Kidney (tissue), 22 donors: ENCODE measurements around the gene NPAS1. TPM values are rescaled to one million over a fixed set of nuclear protein-coding genes. Genes with fewer than 3 reads are reported as not detected.

ENCODE experiments used
- DNase-seq, 5 donors: peaks; one replicate each; pipeline ENCODE4 v3.0.0-alpha.2; 2013 to 2020
- FAIRE-seq: peaks from 2 replicates; lab custom pipeline; 2012; peaks lifted over from hg19 to GRCh38; lab: Jason Lieb, UNC
- H3K27ac ChIP-seq, 2 donors: one replicate each; pipeline ENCODE4 v1.7.0; 2013; ENCODE audit warnings: low read depth in 2 of 2, low read length in 2 of 2, inconsistent platforms in 1 of 2
- H3K27me3 ChIP-seq: one replicate; pipeline ENCODE4 v1.7.1; 2013; ENCODE audit warnings: low read length, inconsistent platforms; ENCODE audit not compliant: control insufficient read depth, insufficient read depth
- H3K36me3 ChIP-seq, 3 donors: one replicate each; pipeline versions ENCODE4 v1.7.0 to v1.7.1; 2013; ENCODE audit warnings: low read length in 3 of 3, control low read depth in 1 of 3, inconsistent platforms in 1 of 3; ENCODE audit not compliant: insufficient read depth in 3 of 3, control insufficient read depth in 2 of 3
- H3K4me1 ChIP-seq, 3 donors: one replicate each; pipeline versions ENCODE4 v1.7.0 to v1.7.1; 2013; ENCODE audit warnings: low read length in 3 of 3, inconsistent platforms in 1 of 3, low read depth in 1 of 3; ENCODE audit not compliant: control insufficient read depth in 2 of 3, insufficient read depth in 2 of 3
- H3K4me3 ChIP-seq, 3 donors: one replicate each; pipeline versions ENCODE4 v1.7.0 to v1.8.1; 2013; ENCODE audit warnings: low read length in 3 of 3, control low read depth in 1 of 3, inconsistent platforms in 1 of 3
- H3K9ac ChIP-seq, 3 donors: one replicate each; pipeline versions ENCODE4 v1.7.0 to v1.7.1; 2013; ENCODE audit warnings: low read length in 3 of 3, control low read depth in 1 of 3, inconsistent platforms in 1 of 3
- H3K9me3 ChIP-seq, 3 donors: one replicate each; pipeline versions ENCODE4 v1.7.0 to v1.7.1; 2013; ENCODE audit warnings: low read length in 3 of 3, control low read depth in 1 of 3, inconsistent platforms in 1 of 3; ENCODE audit not compliant: control insufficient read depth in 2 of 3, insufficient read depth in 1 of 3
- CTCF ChIP-seq: IDR thresholded peaks from 3 replicates; pipeline ENCODE4 v1.5.1; 2012; ENCODE audit warnings: mild to moderate bottlenecking, moderate library complexity, borderline replicate concordance; ENCODE audit not compliant: insufficient read depth; ENCODE audit errors: extremely low read depth
- intact Hi-C: fragments of 100-400 bp; cut with DNase I; formaldehyde crosslinking; loops from one replicate; pipeline ENCODE4 v1.11.1; 2022
- long read RNA-seq, 10 donors: library from polyadenylated mRNA in 1 of 10; unstranded in 1 of 10; transcript quantifications; one replicate each; pipeline ENCODE4 v2.0.0 and lab custom pipeline, GENCODE V29; 2021 to 2026
- polyA plus RNA-seq: library from polyadenylated mRNA; stranded (reverse); fragments of 350-450 nt; fragmentation: Illumina TruSeq; extraction: RNeasy Lipid Tissue Mini Kit (QIAGEN cat#74804); gene quantifications from one replicate; pipeline ENCODE4 v1.2.3, GENCODE V29; 2014; ENCODE audit warnings: low read depth, low replicate concordance; ENCODE audit not compliant: insufficient read depth
- total RNA-seq: library from RNA; stranded (reverse); fragmentation: NEBNext Ultra II Directional; extraction: Animal tissue kit (Norgen Biotek cat#: 25700); gene quantifications from one replicate; pipeline ENCODE4 v1.2.1, GENCODE V29; 2021
- donor health status: control.
- donor health status: control.
- donor health status: control.
- donor health status: control.
- donor health status: control.
- donor health status: DM: yes; HTN: yes; CAD: no.
- donor health status: Normal renal cell carcinoma (clear cell type).

NPAS1 gene, protein sequence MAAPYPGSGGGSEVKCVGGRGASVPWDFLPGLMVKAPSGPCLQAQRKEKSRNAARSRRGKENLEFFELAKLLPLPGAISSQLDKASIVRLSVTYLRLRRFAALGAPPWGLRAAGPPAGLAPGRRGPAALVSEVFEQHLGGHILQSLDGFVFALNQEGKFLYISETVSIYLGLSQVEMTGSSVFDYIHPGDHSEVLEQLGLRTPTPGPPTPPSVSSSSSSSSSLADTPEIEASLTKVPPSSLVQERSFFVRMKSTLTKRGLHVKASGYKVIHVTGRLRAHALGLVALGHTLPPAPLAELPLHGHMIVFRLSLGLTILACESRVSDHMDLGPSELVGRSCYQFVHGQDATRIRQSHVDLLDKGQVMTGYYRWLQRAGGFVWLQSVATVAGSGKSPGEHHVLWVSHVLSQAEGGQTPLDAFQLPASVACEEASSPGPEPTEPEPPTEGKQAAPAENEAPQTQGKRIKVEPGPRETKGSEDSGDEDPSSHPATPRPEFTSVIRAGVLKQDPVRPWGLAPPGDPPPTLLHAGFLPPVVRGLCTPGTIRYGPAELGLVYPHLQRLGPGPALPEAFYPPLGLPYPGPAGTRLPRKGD
- total RNA-seq (0.38 TPM), polyA plus RNA-seq (1.7 TPM)
- long read RNA-seq, donor 1, partial matches to known transcripts, result 6 of 93 reads
- long read RNA-seq, donor 1, other reads (novel, unspliced or antisense), result 87 of 93 reads
- long read RNA-seq, donor 2, partial matches to known transcripts, result 58 of 58 reads
- long read RNA-seq, donor 2, other reads (novel, unspliced or antisense), result 0 of 58 reads
- long read RNA-seq, donor 3, partial matches to known transcripts, result 103 of 103 reads
- long read RNA-seq, donor 3, other reads (novel, unspliced or antisense), result 0 of 103 reads
- long read RNA-seq, donor 4, partial matches to known transcripts, result 109 of 109 reads
- long read RNA-seq, donor 4, other reads (novel, unspliced or antisense), result 0 of 109 reads
- long read RNA-seq, donor 5, result 0 reads
- long read RNA-seq, donor 6, result 0 reads
- long read RNA-seq, donor 7, partial matches to known transcripts, result 0 of 5 reads
- long read RNA-seq, donor 7, other reads (novel, unspliced or antisense), result 5 of 5 reads
- long read RNA-seq, donor 8, partial matches to known transcripts, result 115 of 122 reads
- long read RNA-seq, donor 8, other reads (novel, unspliced or antisense), result 6 of 122 reads
- long read RNA-seq, donor 9, partial matches to known transcripts, result 94 of 94 reads
- long read RNA-seq, donor 9, other reads (novel, unspliced or antisense), result 0 of 94 reads
- long read RNA-seq, donor 10, partial matches to known transcripts, result 140 of 141 reads
- long read RNA-seq, donor 10, other reads (novel, unspliced or antisense), result 0 of 141 reads

- Histone ChIP-seq H3K9me3 (no peaks in the 10 kb centered on the region), H3K27me3 (peaks cover 20% of the 10 kb centered on the region), H3K36me3 (no peaks in the 10 kb centered on the region), H3K4me1 (peaks cover 0 to 9% (median 0%) of the 10 kb centered on the region in 3 donors), H3K4me3 (no peak within 1 kb of the TSS), H3K27ac (no peak within 1 kb of the TSS), H3K9ac (no peak within 1 kb of the TSS)
- FAIRE-seq (no peak), DNase-seq (peak in 1 of 5 donors; percentile 26)
- intact Hi-C loops, result no loop called here
- TF ChIP-seq CTCF, result no peak
These were observed at the start of gene NPAS1 for GRCh38 chr19:47019431-47020041. Gene NPAS1 (plus strand): TSS chr19:47019837. CDS start chr19:47021048, 1,211 bp downstream.

DNA sequence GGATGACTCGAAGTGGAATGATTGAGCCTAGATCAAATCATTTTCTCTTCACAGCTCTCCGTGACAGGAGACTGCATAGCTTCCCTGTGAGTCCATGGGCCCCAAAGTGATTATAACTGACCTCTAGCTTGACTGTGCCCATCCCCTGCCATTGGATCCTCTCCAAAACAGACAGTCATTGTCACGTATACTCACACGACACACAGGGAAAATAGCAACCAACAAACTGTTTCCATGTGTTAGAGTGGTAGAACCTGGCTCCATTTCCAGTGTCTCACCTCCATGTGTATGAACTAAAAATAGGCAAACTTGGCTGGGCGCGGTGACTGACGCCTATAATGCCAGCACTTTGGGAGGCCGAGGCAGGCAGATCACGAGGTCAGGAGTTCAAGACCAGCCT, 48.8 kb upstream of the NPAS1 start:
- Histone ChIP-seq H3K27ac (no peak overlapping the region), H3K4me3 (no peak overlapping the region), H3K27me3 (no peaks in the 10 kb centered on the region), H3K4me1 (peaks cover 3 to 32% (median 29%) of the 10 kb centered on the region in 3 donors), H3K36me3 (peaks cover 0 to 4% (median 2%) of the 10 kb centered on the region in 3 donors), H3K9ac (no peak overlapping the region), H3K9me3 (no peaks in the 10 kb centered on the region)
- TF ChIP-seq CTCF, result no peak
- peak in 1 of 5 donors; percentile 23 for DNase-seq
- intact Hi-C loops, result no loop called here
- FAIRE-seq, result no peak

DNA sequence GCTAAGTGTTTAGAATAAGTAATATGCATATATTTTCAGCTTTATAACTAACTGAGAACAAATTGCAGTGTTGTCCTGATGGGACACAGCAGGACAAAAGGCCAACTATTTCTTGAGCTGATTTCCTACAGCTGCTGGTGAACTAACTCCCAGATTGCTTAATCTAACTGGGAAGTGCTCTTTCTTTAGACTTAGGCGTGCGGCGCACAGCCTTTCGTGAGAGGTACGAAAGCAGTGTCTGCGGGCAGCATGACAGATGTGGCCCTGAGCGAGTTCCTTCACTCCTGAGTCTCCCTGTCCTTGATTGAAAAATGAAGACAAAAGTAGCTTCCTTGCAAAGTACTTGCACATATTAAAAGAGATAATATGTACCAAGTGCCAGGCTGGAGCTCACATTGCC, 47.3 kb upstream of the NPAS1 start:
- intact Hi-C loops, result no loop called here
- no peak for TF ChIP-seq CTCF
- H3K4me1 ChIP-seq, result peaks cover 5 to 43% (median 36%) of the 10 kb centered on the region in 3 donors
- H3K27me3 ChIP-seq, result no peaks in the 10 kb centered on the region
- peaks cover 0 to 4% (median 2%) of the 10 kb centered on the region in 3 donors for H3K36me3 ChIP-seq
- DNase-seq (peak in 2 of 5 donors; percentile 33 to 41), FAIRE-seq (no peak)
- no peak overlapping the region for H3K27ac ChIP-seq
- H3K9me3 ChIP-seq, result no peaks in the 10 kb centered on the region
- H3K4me3 ChIP-seq, result no peak overlapping the region
- no peak overlapping the region for H3K9ac ChIP-seq
